GM21367 (cell line): Measurements from ENCODE around the gene RPS19.
"Not testable (repeated sequence)": the region's sequence is repeated elsewhere in the genome, so short reads cannot be mapped to it uniquely, and the experiment has no call there.

ENCODE experiments used
- ATAC-seq: cut with Tn5 transposase; IDR thresholded peaks from one replicate; pipeline ENCODE4 v1.9.1; 2021; ENCODE audit not compliant: unreplicated experiment

RPS19 gene

DNA sequence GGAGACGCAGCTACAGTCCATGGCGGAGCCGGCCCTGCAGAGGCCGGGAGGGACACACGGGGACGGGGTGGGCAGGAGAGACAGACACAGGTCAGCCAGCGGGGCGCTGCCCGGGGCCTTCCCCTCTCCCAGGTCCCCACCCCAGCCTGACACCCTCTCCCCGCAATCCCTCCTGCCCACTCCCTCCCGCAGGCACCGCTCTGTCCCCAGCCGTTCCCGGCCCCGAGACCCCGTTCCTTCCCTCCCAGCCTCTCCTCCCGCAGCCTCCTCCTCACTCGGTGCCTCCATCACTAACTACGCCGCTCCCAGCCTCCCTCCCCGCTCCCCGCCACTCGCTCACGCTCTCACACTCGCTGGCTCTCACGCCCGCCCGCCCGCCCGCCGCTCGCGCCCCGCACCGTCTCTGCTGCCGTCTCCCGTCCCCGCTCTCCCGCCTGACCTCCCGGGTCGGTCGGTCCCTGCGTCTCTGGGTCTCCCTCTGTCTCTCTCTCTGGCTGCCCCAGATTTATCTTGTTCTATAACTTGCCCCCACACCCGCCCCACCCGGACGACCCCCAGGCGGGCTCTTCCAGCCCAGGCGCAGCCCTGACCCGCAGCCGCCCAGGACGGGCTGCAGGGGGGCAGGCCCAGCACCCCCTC, 53.0 kb downstream of the RPS19 start:
- ATAC-seq, result no peak

DNA sequence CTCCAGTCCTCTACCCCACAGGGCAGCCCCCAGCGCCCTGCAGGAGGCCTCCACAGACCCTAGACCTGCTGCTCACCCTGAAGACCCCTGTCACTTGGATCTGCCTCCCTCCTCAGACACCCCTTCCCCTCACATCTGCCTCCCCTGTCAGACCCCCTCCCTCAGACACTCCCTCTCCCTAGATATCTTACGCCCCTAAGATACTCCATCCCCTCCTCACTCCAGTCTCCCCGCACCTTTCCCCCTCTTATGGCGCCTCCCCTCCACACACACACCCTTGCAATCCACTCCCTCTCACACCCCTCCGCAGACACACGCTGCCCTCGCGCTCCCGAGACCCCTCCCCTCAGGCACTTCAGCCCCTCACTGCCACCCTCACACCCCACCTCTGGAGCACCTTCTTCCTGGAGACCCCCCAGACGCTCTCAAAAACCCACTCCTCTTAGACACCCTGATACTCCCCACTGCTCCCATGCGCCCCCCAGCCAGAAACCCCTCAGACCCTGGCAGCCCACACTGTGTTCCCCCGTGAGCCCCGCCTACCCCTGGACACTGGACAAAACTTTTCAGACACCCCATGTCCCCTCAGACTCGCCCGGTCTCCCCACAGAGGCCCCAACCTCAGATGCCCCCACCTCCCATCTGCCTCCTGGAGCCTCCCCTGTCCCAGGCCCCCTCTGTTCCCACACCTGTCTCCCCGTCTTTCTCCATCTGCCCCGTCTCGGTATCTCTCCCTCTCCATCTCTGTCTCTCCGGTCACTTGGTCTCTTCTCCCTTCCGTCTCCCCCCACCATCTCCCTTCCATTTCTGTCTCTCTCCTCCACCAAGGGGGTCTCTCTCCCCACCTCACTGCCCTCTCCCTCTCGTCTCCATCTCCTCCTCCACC, 53.7 kb downstream of the RPS19 start:
- ATAC-seq, result no peak

DNA sequence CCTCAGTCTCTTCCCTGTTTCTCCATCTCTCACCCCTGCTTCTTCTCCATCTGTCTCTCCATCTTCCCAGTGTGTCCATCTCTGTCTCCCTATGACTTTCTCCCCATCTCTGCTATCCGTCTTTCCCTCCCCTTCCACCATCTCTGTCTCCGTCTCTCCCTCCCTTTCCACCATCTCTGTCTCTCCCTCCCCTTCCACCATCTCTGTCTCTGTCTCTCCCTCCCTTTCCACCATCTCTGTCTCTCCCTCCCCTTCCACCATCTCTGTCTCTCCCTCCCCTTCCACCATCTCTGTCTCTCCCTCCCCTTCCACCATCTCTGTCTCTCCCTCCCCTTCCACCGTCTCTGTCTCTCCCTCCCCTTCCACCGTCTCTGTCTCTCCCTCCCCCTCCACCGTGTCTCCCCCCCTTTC, 54.4 kb downstream of the RPS19 start:
- ATAC-seq, result not testable (repeated sequence)

DNA sequence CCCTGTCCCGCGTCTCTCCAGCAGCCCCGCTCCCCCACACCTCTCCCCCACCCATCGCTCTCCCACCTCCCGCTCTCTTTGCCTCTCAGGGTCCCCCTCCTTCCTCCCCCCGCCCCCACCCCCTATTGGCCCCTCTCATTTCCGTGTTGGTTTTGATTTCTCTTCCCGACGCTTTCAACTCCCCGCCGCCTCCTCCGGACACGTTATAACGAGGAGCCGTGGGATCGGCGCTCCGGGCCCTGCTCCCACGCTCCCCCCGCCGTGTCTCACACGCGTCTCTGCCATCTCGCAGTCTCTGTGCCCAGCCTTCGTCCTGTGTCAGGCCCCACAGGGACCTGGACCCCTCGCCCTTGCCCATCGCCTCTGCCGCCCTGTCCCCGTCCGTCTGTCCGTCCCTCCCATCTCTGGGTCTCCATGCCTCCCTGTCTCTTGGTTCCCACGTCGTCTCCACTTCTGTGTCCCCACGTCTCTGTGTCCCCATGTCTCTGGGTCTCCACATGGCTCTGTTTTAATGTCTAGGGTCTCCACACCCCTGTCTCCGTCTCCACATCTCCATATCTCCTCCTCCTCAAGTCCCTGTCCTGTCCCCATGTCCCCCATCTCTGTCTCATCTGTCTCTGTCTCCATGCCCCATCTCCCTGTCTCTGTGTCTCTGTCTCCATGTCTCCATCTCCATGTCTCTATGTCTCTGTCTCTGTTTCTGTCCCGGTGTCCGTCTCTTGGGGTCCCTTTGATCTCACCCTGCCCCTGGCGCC, 55.1 kb downstream of the RPS19 start:
- ATAC-seq, result no peak

DNA sequence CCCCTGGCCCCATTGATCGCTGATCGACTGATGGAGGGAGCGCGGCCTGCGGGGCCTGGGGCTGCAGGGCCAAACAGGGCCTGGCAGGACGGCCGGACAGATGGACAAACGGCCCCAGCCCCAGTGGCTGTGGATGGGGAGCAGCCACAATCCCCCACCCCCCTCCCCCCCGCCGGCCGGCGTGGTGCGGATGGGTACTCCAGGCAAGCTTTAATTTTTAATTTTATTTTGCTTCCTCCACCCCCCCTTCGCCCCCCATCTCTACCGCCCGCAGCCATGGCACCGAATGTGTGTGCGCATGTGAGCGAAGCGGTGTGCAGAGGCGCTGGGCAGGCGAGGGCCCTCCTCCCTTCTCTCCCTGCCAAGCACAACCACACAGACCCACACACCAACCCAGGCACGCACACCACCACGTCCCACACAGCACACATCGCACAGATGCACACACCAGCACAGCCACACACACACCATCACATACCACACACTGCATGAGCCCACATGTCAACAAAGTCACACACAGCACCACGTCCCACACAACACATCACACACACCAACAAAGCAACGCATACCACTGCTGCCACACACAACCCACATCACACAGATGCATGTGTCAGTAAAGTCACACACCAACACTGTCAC, 55.8 kb downstream of the RPS19 start:
- ATAC-seq, result no peak

DNA sequence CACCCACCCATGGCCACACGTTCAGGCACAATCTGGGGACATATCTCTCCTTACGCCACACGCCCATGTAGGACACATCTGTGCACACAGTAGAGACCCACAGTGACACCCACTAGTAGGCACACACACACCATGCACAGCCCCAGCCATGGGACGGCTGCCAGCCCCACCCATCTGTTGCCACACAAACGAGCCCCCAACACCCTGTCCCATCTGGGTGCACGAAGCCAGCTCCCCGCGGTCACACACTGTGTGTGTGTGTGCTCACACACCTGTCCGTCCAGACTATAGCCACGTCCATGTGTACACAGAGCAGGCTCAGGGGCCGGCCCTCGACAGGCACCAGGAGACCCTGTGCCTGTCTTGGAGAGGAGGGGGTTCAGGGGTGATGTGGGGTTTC, 57.6 kb downstream of the RPS19 start:
- ATAC-seq, result no peak

DNA sequence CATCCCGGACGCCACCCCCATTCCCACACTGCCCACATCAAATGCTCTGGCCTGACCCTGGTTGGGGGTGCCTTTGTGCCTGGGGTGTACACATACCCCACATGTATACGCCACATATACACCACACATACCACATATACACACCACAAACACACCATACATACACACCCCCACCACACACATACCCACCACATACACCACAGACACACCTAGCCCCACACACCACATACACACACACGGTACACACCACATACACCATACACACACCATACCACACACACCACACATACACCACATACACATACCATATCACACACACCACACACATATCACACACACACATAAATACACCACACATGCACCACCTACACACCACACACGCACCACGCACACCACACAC, 58.0 kb downstream of the RPS19 start:
- ATAC-seq, result no peak

DNA sequence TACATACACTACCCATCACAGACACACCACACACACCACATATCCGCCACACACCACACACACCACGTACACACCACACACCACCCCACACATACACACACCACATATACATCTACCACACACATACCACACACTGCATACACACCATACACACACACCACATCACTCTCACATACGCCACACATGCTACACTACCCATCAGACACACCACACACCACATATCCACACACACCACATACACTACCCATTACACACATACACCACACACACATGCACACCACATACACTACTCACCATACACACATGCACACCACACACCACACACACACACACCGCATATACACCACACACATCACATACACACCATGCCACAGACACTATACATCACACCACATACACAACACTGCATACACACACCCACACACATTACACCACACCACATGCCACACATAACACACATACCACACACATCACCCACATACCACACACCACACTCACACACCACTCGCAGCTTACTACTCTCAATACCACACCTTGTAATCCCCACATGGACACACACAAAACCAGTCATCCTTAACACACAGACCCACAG, 58.7 kb downstream of the RPS19 start:
- ATAC-seq, result no peak

DNA sequence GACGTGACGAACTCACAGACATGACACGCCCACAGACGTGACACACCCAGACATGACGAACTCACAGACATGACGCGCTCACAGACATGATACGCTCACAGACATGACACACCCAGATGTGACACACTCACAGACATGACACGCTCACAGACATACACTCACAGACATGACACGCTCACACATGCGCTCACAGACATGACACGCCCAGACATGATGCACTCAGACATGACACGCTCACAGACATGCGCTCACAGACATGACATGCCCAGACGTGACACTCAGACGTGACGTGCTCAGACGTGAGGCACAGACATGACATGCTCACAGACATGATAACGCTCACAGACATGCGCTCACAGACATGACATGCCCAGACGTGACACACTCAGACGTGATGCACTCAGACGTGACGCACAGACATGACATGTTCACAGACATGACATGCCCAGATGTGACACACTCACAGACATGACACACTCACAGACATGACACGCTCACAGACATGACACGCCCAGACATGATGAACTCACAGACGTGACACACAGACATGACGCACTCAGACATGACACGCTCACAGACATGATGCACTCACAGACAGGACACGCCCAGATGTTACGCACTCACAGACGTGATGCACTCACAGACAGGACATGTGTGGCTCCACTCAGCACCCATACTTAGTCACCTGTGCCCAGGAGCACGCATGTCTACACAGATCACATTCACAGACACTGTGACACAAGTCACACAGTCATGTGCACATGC, 60.1 kb downstream of the RPS19 start:
- ATAC-seq, result no peak

DNA sequence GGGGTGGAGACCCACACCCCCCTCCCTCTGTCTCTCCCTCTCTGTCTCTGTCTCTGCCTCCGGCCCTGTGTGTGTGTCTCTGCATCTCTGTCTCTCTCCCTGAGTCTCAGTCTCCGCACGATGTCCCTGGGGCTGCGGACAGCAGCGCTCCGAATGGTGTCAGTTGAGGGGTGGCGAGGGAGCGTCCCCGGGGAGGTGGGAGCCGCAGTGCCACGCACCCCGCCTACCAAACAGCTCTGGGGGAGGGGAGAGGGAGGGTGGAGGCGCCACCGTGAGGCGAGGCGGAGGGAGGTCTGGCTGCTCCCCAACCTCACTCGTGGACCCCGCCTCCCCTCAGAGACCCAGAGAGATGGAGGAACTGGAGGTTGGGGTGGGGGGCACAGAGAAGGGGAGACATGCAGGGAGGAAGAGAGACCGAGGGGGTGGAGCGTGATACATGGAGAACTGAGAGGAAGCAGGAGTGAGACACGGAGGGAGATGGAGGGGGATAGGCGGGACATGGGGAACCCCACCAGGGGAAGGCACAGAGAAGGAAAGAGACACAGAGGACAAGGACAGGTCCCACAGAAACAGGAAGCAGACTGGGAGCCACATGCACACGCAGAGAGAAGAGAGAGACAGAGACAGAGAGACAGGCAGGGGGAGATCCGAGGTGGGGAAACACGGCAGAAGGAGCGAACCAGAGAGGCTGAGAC, 61.0 kb downstream of the RPS19 start:
- no peak for ATAC-seq

DNA sequence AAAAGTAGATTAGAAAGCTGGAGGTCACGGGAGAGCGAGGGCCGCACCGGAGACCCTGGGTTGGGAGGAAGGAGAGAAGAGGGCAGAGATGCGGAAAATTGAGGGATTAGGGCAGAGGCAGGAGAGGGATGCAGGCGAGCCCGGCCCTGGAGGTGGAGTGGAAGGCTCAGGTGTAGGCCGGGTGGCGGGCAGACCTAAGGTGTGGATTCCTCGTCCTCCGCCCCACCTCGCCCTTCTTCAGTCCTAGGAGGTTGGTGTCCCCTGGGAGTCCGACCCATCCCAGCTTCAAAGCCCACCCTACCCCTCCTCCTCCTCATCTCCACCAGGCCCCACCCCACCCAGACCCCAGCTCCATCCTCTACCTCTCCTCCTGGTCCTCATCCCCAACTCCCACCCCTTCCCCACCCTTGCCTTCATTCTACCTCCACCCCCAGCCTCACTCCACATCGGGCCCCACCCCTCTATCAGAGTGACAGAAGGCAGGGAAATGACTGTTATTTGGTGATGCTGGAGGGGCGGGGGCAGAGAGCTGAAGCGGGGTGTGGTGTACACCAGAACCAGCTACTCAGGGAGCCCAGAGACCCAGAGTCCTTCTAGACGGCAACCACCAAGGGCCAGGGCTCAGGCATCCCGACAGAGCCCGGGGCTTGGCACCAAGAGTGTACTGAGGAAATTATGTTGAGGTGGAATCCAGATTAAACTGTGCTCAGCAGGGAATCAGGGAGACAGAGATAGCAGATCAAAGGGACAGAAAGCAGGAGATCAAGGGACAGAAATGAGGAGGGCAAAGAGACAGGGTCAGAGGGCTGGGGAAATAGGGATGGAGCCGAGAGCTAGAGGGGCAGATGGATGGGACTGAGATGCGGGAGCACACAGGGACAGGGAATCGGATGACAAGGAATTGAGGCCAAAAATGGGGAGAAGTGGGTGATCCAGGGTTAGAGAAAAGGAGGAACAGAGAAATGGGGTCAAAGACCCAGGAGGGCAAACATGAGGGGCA, 61.8 kb downstream of the RPS19 start:
- ATAC-seq, result no peak
